Activated T-cell treated with anti-CD3 and anti-CD28 coated beads, Interleukin-2, amount 50 U/mL, for 4 hours (primary cell): ENCODE measurements around the gene ATP8A2. TPM values are rescaled to one million over a fixed set of nuclear protein-coding genes. Genes with fewer than 3 reads are reported as not detected.

Source experiments
- ATAC-seq, 2 donors: fragments of 200-7000 bp; cut with Tn5 transposase; one replicate each; pipeline ENCODE4 v1.10.0; 2021
- DNase-seq: peaks from one replicate; pipeline ENCODE4 v3.0.0-alpha.2; 2020
- H3K27me3 Mint-ChIP-seq: one replicate; pipeline ENCODE4 v1.8.0; 2021; ENCODE audit warnings: low read depth, mixed read lengths
- H3K36me3 Mint-ChIP-seq: one replicate; pipeline ENCODE4 v1.8.0; 2022; ENCODE audit warnings: mixed read lengths; ENCODE audit not compliant: insufficient read depth
- H3K4me1 Mint-ChIP-seq: one replicate; pipeline ENCODE4 v1.8.0; 2021; ENCODE audit warnings: low read depth, mixed read lengths
- H3K4me3 Mint-ChIP-seq: one replicate; pipeline ENCODE4 v1.8.0; 2021; ENCODE audit warnings: mild to moderate bottlenecking, moderate library complexity, mixed read lengths
- H3K9me3 Mint-ChIP-seq: one replicate; pipeline ENCODE4 v1.8.0; 2021; ENCODE audit warnings: mixed read lengths
- total RNA-seq, 3 donors: library from RNA; stranded (reverse); gene quantifications; one replicate each; pipeline ENCODE4 v1.2.1, GENCODE V29; 2021

ATP8A2 gene
- total RNA-seq, 3 donors from 2014 or later: 0.22 to 0.56 (median 0.50) TPM

DNA sequence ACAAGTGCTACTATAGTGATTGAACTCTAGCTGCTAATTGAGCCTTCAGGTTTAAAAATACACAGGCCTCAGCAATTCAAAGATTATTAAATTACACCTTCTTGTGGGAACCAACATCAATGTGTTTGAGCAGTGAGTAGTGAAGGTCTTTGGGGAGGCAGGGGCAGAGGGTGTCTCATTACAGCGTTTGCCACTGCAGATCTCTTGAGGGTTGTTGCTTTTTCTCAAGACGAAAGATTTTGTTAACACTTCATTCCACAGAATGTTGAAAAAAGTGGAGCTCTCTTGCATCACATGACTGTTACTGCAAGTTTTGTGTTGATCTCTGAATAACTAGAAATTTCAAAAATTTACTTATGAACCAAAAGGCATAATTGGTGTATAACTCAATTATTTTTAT is 253.6 kb downstream of the ATP8A2 start:
- Mint-ChIP-seq H3K4me3 (no peak overlapping the region), H3K36me3 (no peaks in the 10 kb centered on the region)

DNA sequence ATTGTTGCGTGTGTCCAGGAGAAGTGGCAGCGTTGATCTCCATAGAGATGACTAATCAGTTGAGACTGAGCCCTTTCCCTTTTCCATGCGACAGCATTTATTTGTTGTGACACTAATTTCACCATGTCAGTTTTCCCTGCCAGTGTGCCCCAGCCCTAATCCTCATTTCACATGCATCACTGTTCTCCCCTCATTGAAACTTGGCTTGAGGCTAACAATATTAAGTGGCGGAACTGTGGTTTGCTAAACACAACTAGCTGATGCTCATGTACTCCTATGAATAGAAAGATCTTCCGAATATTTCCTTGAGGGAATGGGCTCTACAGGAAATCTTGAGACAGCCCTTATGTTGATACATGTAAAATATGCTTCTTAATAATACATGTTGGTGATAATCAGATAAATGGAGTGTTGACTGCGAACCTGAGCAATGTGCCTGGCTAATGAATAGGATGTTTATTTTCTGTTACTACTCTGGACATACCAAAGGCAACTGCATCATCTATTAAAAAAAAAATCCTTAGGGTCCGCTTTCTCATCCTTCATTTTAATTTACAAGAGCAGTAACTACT is 258.6 kb downstream of the ATP8A2 start:
- DNase-seq (no peak), ATAC-seq (no peak)
- H3K27me3 Mint-ChIP-seq: peaks cover 20% of the 10 kb centered on the region
- H3K4me1 Mint-ChIP-seq: no peaks in the 10 kb centered on the region
- H3K36me3 Mint-ChIP-seq: no peaks in the 10 kb centered on the region
- H3K4me3 Mint-ChIP-seq: no peak overlapping the region
- peaks cover 6% of the 10 kb centered on the region for H3K9me3 Mint-ChIP-seq

More for the DNA sequence above, 253.6 kb downstream of the ATP8A2 start:
- DNase-seq (no peak), ATAC-seq (no peak)
- Mint-ChIP-seq H3K9me3 (peaks cover 6% of the 10 kb centered on the region), H3K27me3 (no peaks in the 10 kb centered on the region), H3K4me1 (no peaks in the 10 kb centered on the region)

GRCh38 chr13:25632166-25632888 is 260.6 kb downstream of the ATP8A2 start:
- no peak overlapping the region for H3K4me3 Mint-ChIP-seq
- H3K27me3 Mint-ChIP-seq: peaks cover 26% of the 10 kb centered on the region
- H3K4me1 Mint-ChIP-seq: no peaks in the 10 kb centered on the region
- no peaks in the 10 kb centered on the region for H3K9me3 Mint-ChIP-seq
- ATAC-seq (no peak), DNase-seq (no peak)
- H3K36me3 Mint-ChIP-seq: no peaks in the 10 kb centered on the region

DNA sequence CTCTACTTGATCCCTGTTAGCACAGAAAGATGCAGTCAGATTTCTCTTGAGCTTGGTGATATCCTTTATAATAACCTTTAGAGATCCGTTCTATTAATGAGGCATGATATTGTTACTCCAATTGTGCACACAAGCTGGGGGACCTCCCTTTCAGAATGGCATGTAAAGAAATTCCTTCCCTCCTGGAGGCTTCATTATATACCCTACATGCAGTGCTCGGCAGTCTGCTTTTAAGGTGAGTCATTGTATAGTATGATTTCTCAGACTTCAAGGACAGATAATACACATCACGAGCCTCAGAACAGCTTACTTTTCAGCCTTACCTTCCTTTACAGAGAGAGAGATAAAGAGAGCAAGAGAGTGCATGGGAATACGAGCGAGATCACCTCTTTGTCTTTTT is 261.3 kb downstream of the ATP8A2 start:
- Mint-ChIP-seq H3K27me3 (peaks cover 26% of the 10 kb centered on the region), H3K36me3 (no peaks in the 10 kb centered on the region), H3K4me1 (no peaks in the 10 kb centered on the region), H3K4me3 (no peak overlapping the region), H3K9me3 (no peaks in the 10 kb centered on the region)
- DNase-seq: no peak
- ATAC-seq: no peak

DNA sequence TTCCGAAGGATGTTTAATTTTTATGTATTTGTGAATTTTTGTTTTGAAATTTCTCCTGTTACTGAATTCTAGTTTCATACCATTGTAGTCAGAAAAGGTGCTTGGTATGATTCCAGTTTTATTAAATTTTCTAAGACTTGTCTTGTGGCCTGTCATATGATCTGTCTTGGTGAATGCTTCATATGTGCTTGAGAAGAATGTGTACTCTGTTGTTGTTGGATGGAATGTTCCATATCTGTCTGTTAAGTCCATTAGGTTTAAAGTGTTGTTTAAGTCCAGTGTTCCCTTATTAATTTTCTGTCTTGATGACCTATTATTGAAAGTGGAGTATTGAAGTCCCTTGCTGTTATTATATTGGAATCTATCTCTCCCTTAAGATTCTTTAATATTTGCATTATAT is 273.9 kb downstream of the ATP8A2 start:
- no peak overlapping the region for H3K4me3 Mint-ChIP-seq
- DNase-seq (no peak), ATAC-seq (no peak)
- no peaks in the 10 kb centered on the region for H3K4me1 Mint-ChIP-seq
- H3K27me3 Mint-ChIP-seq: no peaks in the 10 kb centered on the region
- H3K36me3 Mint-ChIP-seq: no peaks in the 10 kb centered on the region
- H3K9me3 Mint-ChIP-seq: peaks cover 28% of the 10 kb centered on the region

DNA sequence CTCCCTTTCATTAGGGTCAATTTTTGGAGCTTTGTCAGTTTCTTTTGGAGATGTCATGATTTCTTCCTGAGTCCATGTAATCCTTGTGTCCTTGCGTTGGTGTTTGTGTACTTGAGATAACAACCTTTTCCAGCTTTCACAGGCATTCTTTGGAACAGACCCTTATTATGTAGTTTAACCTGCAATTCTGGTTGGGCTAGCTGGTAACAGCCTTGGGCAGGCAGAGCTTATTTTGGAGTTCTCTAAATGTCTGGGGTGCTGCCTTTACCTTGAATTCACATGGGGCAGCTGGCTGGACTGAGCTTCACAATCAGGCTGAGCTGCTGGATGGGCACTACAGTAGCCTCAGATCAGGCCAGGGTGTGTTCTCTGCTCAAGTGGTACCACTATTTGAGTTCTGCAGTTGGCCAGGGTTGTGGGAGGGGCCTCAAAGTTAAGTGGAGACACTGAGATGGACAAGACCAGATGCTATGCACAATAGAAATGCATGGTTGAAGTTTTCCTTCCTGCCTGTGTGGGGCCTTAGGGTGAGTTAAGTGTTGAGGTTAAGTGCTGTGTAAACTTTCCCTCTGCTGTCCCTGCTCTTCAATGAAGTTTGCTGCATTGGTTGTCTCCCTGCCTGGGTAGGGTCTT is 277.3 kb downstream of the ATP8A2 start:
- peaks cover 7% of the 10 kb centered on the region for H3K27me3 Mint-ChIP-seq
- H3K9me3 Mint-ChIP-seq: peaks cover 18% of the 10 kb centered on the region
- no peak for ATAC-seq
- no peaks in the 10 kb centered on the region for H3K4me1 Mint-ChIP-seq
- H3K36me3 Mint-ChIP-seq: no peaks in the 10 kb centered on the region
- no peak overlapping the region for H3K4me3 Mint-ChIP-seq
- no peak for DNase-seq

- peaks cover 7% of the 10 kb centered on the region for H3K27me3 Mint-ChIP-seq
- no peaks in the 10 kb centered on the region for H3K36me3 Mint-ChIP-seq
- peaks cover 8% of the 10 kb centered on the region for H3K9me3 Mint-ChIP-seq
- no peak for DNase-seq
- no peak overlapping the region for H3K4me3 Mint-ChIP-seq
- ATAC-seq: no peak
- H3K4me1 Mint-ChIP-seq: no peaks in the 10 kb centered on the region
Measured at GRCh38 chr13:25652764-25653163, 281.0 kb downstream of the ATP8A2 start.

- Mint-ChIP-seq H3K4me1 (no peaks in the 10 kb centered on the region), H3K4me3 (no peak overlapping the region), H3K27me3 (peaks cover 8% of the 10 kb centered on the region), H3K36me3 (no peaks in the 10 kb centered on the region), H3K9me3 (no peaks in the 10 kb centered on the region)
- no peak for ATAC-seq
- DNase-seq: no peak
Measured at GRCh38 chr13:25654322-25654721, 282.5 kb downstream of the ATP8A2 start.

- ATAC-seq (no peak), DNase-seq (no peak)
- Mint-ChIP-seq H3K36me3 (no peaks in the 10 kb centered on the region), H3K27me3 (peaks cover 8% of the 10 kb centered on the region), H3K4me1 (no peaks in the 10 kb centered on the region), H3K4me3 (no peak overlapping the region), H3K9me3 (no peaks in the 10 kb centered on the region)
Measured at GRCh38 chr13:25657157-25657556, 285.4 kb downstream of the ATP8A2 start.

DNA sequence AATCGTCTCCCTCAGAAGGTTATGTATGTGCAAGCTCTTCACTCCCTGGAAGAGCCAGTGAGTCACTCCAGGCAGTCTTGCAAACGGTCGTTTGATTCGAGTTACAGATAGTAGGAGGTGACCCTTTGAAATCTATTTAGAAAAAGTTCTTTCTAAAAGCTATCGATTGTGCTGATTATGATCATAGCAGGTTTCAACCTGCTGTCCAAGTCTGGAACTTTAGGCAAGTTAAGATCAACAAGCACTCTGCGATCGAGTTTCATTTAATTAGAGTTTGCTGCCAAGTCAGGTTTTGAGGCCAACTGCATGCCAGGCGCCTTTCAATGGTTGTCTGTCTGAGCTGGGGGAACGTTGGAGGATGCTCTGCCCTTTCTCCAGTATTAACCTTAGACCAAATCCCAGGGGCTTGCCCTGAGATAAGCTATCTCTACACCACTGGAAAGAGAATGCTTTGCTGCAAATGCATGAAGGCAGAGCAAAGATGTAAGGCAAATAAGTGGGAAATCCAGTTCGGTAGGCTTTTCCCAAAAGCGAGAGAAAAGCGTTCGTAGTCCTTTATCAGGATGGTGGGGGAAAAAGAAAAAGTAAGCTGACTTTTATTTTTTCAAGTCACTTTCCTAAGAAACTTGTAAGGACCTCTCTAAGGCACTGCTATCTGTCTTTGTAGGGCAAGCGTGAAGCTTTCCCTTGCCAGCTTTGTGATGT is 287.5 kb downstream of the ATP8A2 start:
- Mint-ChIP-seq H3K27me3 (peaks cover 1% of the 10 kb centered on the region), H3K4me1 (no peaks in the 10 kb centered on the region), H3K36me3 (no peaks in the 10 kb centered on the region), H3K4me3 (no peak overlapping the region), H3K9me3 (no peaks in the 10 kb centered on the region)
- ATAC-seq (no peak), DNase-seq (no peak)

DNA sequence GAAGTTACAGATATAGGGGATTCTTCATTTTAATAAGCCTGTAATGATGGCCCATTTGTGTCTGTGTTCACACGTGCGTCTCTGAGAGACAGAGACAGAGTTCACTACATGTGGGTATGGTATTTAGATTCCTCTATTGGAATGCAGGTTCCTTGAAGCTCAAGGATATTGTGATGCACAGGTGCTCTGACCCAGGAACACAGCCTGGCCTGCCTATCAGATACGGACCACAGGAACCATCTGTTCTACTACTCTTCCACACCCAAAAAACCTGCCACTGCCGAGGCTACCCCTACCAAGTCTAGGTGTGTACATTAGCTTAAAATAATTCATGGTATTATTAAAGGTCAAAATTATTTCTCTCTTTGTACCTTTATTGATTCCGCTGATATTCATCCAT is 289.2 kb downstream of the ATP8A2 start:
- ATAC-seq (no peak), DNase-seq (no peak)
- no peaks in the 10 kb centered on the region for H3K36me3 Mint-ChIP-seq
- H3K4me1 Mint-ChIP-seq: no peaks in the 10 kb centered on the region
- H3K27me3 Mint-ChIP-seq: peaks cover 1% of the 10 kb centered on the region
- no peak overlapping the region for H3K4me3 Mint-ChIP-seq
- H3K9me3 Mint-ChIP-seq: no peaks in the 10 kb centered on the region

DNA sequence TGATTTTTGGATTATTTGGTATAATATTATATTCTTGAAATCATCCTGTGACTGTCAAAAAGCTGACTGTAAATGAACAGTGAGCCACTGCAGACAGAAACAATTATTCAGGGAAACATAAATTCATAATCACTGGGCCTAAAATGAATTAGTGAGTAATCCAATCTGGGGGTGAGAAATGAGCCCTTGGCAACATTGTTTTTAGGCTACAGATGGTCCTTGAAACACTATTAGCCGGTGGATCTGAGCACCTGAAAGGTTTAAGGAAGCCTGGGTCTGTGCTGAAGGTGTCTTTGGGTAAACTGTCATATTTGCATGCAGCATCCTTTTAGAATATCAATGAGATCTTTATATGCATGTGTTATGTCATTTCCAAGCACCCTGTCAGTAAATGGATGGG is 290.7 kb downstream of the ATP8A2 start:
- DNase-seq: no peak
- no peaks in the 10 kb centered on the region for H3K4me1 Mint-ChIP-seq
- H3K27me3 Mint-ChIP-seq: peaks cover 1% of the 10 kb centered on the region
- ATAC-seq: no peak
- H3K36me3 Mint-ChIP-seq: no peaks in the 10 kb centered on the region
- no peaks in the 10 kb centered on the region for H3K9me3 Mint-ChIP-seq
- no peak overlapping the region for H3K4me3 Mint-ChIP-seq

DNA sequence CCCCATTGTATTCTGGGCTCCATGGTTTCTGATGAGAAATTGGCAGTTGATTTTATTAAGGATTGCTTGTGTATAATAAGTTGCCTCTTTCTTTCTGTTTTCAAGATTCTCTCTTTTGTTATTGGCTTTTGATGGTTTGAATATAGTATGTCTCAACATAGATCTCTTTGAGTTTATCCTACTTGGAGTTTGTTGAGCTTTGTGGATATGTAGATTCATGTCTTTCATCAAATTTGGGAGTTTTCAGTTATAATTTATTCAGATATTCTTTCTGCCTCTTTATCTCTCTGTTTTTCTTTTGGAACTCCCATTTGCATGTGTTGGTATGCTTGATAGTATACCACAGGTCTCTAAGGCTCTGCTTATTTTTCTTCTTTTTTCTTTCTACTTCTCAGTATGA is 296.6 kb downstream of the ATP8A2 start:
- ATAC-seq (no peak), DNase-seq (no peak)
- peaks cover 13% of the 10 kb centered on the region for H3K27me3 Mint-ChIP-seq
- no peaks in the 10 kb centered on the region for H3K4me1 Mint-ChIP-seq
- no peak overlapping the region for H3K4me3 Mint-ChIP-seq
- peaks cover 13% of the 10 kb centered on the region for H3K9me3 Mint-ChIP-seq
- no peaks in the 10 kb centered on the region for H3K36me3 Mint-ChIP-seq

- H3K27me3 Mint-ChIP-seq: peaks cover 13% of the 10 kb centered on the region
- no peaks in the 10 kb centered on the region for H3K36me3 Mint-ChIP-seq
- H3K4me1 Mint-ChIP-seq: no peaks in the 10 kb centered on the region
- H3K9me3 Mint-ChIP-seq: peaks cover 8% of the 10 kb centered on the region
- H3K4me3 Mint-ChIP-seq: no peak overlapping the region
- no peak for DNase-seq
- no peak for ATAC-seq
Measured at GRCh38 chr13:25673711-25674110, 301.9 kb downstream of the ATP8A2 start.
